Measurements from ENCODE around the gene RBM44. TPM values are rescaled to one million over a fixed set of nuclear protein-coding genes. Genes with fewer than 3 reads are reported as not detected.

Gene RBM44
- total RNA-seq, 4 donors from 2014 or later: 0.45 to 1.4 (median 0.93) TPM

GRCh38 chr2:237860273-237860935 is 61.8 kb downstream of the RBM44 start:
- peak overlapping the region; percentile 90 to 97 (median 96) for H3K27ac ChIP-seq
- ATAC-seq: no peak

GRCh38 chr2:237861875-237862527 is 63.4 kb downstream of the RBM44 start:
- H3K9me3 ChIP-seq: no peaks in the 10 kb centered on the region
- 68 to 75% methylated on average over 7 to 11 of the region's 11 CpGs for WGBS, 2 donors (ENCODE audit: low coverage in 1 of 2)
- H3K27ac ChIP-seq: peak overlapping the region; percentile 90 to 97 (median 96)
- peak overlapping the region in 1 of 2 donors; percentile 75 for H3K4me3 ChIP-seq
- peaks cover 12% of the 10 kb centered on the region for H3K27me3 ChIP-seq
- H3K4me1 ChIP-seq: peaks cover 10 to 89% (median 40%) of the 10 kb centered on the region in 3 donors
- no peak for ATAC-seq
- TF ChIP-seq POLR2AphosphoS5 (IDR thresholded peaks at IDR 0.05): peak; percentile 56
- no peak for TF ChIP-seq EP300 (IDR thresholded peaks at IDR 0.05)
- no peaks in the 10 kb centered on the region for H3K36me3 ChIP-seq

More at GRCh38 chr2:237860273-237860935, 61.8 kb downstream of the RBM44 start:
- H3K9me3 ChIP-seq: no peaks in the 10 kb centered on the region
- TF ChIP-seq CTCF (IDR thresholded peaks at IDR 0.05) (no peak), POLR2AphosphoS5 (IDR thresholded peaks at IDR 0.05) (peak; percentile 65)
- WGBS, 2 donors (ENCODE audit: low coverage in 1 of 2): 16 to 29% methylated on average over 10 to 11 of the region's 22 CpGs
- H3K36me3 ChIP-seq: no peaks in the 10 kb centered on the region
- peak overlapping the region; percentile 65 to 75 for H3K4me3 ChIP-seq
- peaks cover 12% of the 10 kb centered on the region for H3K27me3 ChIP-seq
- H3K4me1 ChIP-seq: peaks cover 7 to 74% (median 34%) of the 10 kb centered on the region in 3 donors

- no peak for ATAC-seq
- peaks cover 12% of the 10 kb centered on the region for H3K27me3 ChIP-seq
- no peaks in the 10 kb centered on the region for H3K36me3 ChIP-seq
- no peak overlapping the region for H3K4me3 ChIP-seq
- TF ChIP-seq POLR2AphosphoS5 (IDR thresholded peaks at IDR 0.05): no peak
- TF ChIP-seq POLR2A (IDR thresholded peaks at IDR 0.05): no peak
- TF ChIP-seq CTCF (IDR thresholded peaks at IDR 0.05): no peak
- TF ChIP-seq EP300 (IDR thresholded peaks at IDR 0.05): no peak
- peak overlapping the region; percentile 90 to 97 (median 96) for H3K27ac ChIP-seq
- WGBS, 2 donors (ENCODE audit: low coverage in 1 of 2): 69% methylated on average over 2 of the region's 8 CpGs; no CpG with 5 or more reads in 1 of the 2 donors
- H3K4me1 ChIP-seq: peaks cover 10 to 95% (median 40%) of the 10 kb centered on the region in 3 donors
- no peaks in the 10 kb centered on the region for H3K9me3 ChIP-seq
Observed at GRCh38 chr2:237862528-237862895, 63.9 kb downstream of the RBM44 start.

- H3K27ac ChIP-seq: peak overlapping the region; percentile 90 to 97 (median 96)
- peaks cover 10 to 99% (median 40%) of the 10 kb centered on the region in 3 donors for H3K4me1 ChIP-seq
- H3K27me3 ChIP-seq: peaks cover 12% of the 10 kb centered on the region
- ATAC-seq: no peak
- H3K4me3 ChIP-seq: peak overlapping the region in 1 of 2 donors; percentile 0
- H3K9me3 ChIP-seq: no peaks in the 10 kb centered on the region
- 50% methylated on average over 3 of the region's 4 CpGs; no CpG with 5 or more reads in 1 of the 2 donors for WGBS, 2 donors (ENCODE audit: low coverage in 1 of 2)
- no peak for TF ChIP-seq POLR2AphosphoS5 (IDR thresholded peaks at IDR 0.05)
- no peak for TF ChIP-seq POLR2A (IDR thresholded peaks at IDR 0.05)
- TF ChIP-seq CTCF (IDR thresholded peaks at IDR 0.05): no peak
- TF ChIP-seq EP300 (IDR thresholded peaks at IDR 0.05): no peak
- no peaks in the 10 kb centered on the region for H3K36me3 ChIP-seq
Observed at GRCh38 chr2:237863102-237863511, 64.5 kb downstream of the RBM44 start.

GRCh38 chr2:237863689-237864443 is 65.3 kb downstream of the RBM44 start:
- Histone ChIP-seq H3K36me3 (no peaks in the 10 kb centered on the region), H3K27me3 (peaks cover 12% of the 10 kb centered on the region), H3K9me3 (no peaks in the 10 kb centered on the region), H3K4me1 (peaks cover 9 to 99% (median 36%) of the 10 kb centered on the region in 3 donors), H3K27ac (peak overlapping the region; percentile 90 to 97 (median 96)), H3K4me3 (peak overlapping the region in 1 of 2 donors; percentile 0)
- TF ChIP-seq POLR2AphosphoS5 (IDR thresholded peaks at IDR 0.05) (peak; percentile 75), POLR2A (IDR thresholded peaks at IDR 0.05) (no peak), CTCF (IDR thresholded peaks at IDR 0.05) (no peak), EP300 (IDR thresholded peaks at IDR 0.05) (no peak)
- ATAC-seq: no peak
- 63% methylated on average over 8 of the region's 22 CpGs; no CpG with 5 or more reads in 1 of the 2 donors for WGBS, 2 donors (ENCODE audit: low coverage in 1 of 2)
